HL-60 (cell line): ENCODE data around the gene CDYL.
A peak's percentile ranks its signal among the peaks of the same experiment; 100 is the strongest.

Source experiments
- DNase-seq, 2 experiments: peaks; one replicate each; pipeline ENCODE4 v3.0.0-alpha.2; 2010 to 2020; ENCODE audit warnings: low read depth in 1 of 2, low spot score in 1 of 2
- H3K27ac ChIP-seq: fragments of 250-450 bp; sonication (Bioruptor Pico); replicated peaks from 2 replicates; pipeline ENCODE4 v1.5.1; 2020; ENCODE audit warnings: mild to moderate bottlenecking, moderate library complexity
- H3K27me3 ChIP-seq: fragments of 250-450 bp; sonication (Bioruptor Pico); 2 replicates; pipeline ENCODE4 v1.5.1; 2021; ENCODE audit warnings: mild to moderate bottlenecking, moderate library complexity; ENCODE audit not compliant: insufficient read depth, poor library complexity, severe bottlenecking
- H3K4me3 ChIP-seq: replicated peaks from 2 replicates; pipeline ENCODE4 v1.5.1; 2011; ENCODE audit warnings: mild to moderate bottlenecking, control low read depth, low read length; ENCODE audit not compliant: insufficient read depth
- GABPA ChIP-seq: IDR thresholded peaks from 2 replicates; pipeline ENCODE4 v1.6.1; 2012; ENCODE audit warnings: low read depth
- POLR2AphosphoS5 ChIP-seq: IDR thresholded peaks from 2 replicates; pipeline ENCODE4 v1.6.1; 2012; ENCODE audit warnings: low read depth
- SPI1 ChIP-seq: IDR thresholded peaks from 2 replicates; pipeline ENCODE4 v1.6.1; 2012; ENCODE audit warnings: low read depth, mild to moderate bottlenecking, borderline replicate concordance
- TF ChIP-seq, protein P1 (sequence below): IDR thresholded peaks from 2 replicates; pipeline ENCODE4 v1.6.1; 2012; ENCODE audit warnings: low read depth; ENCODE audit not compliant: insufficient replicate concordance
- TF ChIP-seq, protein P2 (sequence below): IDR thresholded peaks from one replicate; pipeline ENCODE4 v1.5.1; 2011; ENCODE audit warnings: low read length, control low read depth, inconsistent platforms; ENCODE audit not compliant: insufficient read depth

Gene CDYL

DNA sequence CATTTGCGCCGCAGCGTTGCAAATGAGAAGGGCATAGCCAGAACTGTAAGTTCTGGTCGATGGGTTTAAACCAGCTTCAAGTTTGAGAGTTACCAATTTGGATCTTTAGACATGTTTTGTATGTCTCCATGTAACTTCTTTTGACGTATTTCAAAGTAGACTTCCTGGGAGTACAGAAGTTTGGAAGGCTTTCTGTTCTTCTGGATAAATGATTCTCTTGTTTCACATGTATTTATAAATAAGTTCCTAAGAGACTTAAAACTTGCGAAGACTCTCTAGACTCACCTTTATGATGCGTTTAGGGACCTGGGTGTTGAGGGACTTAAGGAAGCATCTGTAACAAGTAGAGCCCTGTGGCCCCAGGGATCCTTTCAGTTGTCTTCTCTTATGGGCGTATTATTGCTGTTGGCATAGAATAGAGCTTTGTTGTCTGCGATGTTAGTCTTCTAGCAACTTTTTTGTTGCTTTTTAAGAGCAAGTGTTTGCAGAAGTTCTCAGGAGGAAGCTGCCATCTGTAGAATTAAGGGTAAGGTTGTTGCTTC, 1.3 kb downstream of the CDYL start:
- peak overlapping the region; percentile 72 for H3K4me3 ChIP-seq
- no peaks in the 10 kb centered on the region for H3K27me3 ChIP-seq
- DNase-seq: peak in 1 of 2 experiments; percentile 33
- TF ChIP-seq GABPA: 0 out of 2 replicates have a peak, but pooled peaks have one; percentile 14
- no peak for TF ChIP-seq SPI1
- peak overlapping the region; percentile 34 for H3K27ac ChIP-seq

DNA sequence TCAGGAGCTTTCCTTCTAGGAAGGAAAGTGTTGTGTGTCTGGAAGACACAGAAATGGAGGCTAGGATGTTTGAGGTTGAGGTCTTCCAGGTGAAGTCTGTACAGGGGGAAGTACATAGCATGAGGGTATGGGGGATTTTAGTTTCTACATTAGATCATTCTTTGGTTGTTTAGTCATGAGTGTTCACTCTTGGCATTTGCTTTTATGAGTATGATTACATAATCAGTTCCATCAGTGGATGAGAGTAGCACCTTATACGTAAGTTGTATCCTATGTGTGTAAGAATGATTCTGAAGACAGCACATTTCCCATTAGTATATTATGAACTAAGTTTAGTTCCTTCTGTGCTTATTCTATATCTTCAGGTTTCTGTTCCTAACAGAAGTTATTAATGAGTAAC, 1.9 kb downstream of the CDYL start:
- TF ChIP-seq GABPA (no peak), POLR2AphosphoS5 (no peak), SPI1 (no peak)
- TF ChIP-seq, protein P1, sequence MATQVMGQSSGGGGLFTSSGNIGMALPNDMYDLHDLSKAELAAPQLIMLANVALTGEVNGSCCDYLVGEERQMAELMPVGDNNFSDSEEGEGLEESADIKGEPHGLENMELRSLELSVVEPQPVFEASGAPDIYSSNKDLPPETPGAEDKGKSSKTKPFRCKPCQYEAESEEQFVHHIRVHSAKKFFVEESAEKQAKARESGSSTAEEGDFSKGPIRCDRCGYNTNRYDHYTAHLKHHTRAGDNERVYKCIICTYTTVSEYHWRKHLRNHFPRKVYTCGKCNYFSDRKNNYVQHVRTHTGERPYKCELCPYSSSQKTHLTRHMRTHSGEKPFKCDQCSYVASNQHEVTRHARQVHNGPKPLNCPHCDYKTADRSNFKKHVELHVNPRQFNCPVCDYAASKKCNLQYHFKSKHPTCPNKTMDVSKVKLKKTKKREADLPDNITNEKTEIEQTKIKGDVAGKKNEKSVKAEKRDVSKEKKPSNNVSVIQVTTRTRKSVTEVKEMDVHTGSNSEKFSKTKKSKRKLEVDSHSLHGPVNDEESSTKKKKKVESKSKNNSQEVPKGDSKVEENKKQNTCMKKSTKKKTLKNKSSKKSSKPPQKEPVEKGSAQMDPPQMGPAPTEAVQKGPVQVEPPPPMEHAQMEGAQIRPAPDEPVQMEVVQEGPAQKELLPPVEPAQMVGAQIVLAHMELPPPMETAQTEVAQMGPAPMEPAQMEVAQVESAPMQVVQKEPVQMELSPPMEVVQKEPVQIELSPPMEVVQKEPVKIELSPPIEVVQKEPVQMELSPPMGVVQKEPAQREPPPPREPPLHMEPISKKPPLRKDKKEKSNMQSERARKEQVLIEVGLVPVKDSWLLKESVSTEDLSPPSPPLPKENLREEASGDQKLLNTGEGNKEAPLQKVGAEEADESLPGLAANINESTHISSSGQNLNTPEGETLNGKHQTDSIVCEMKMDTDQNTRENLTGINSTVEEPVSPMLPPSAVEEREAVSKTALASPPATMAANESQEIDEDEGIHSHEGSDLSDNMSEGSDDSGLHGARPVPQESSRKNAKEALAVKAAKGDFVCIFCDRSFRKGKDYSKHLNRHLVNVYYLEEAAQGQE: no peak
- TF ChIP-seq, protein P2, sequence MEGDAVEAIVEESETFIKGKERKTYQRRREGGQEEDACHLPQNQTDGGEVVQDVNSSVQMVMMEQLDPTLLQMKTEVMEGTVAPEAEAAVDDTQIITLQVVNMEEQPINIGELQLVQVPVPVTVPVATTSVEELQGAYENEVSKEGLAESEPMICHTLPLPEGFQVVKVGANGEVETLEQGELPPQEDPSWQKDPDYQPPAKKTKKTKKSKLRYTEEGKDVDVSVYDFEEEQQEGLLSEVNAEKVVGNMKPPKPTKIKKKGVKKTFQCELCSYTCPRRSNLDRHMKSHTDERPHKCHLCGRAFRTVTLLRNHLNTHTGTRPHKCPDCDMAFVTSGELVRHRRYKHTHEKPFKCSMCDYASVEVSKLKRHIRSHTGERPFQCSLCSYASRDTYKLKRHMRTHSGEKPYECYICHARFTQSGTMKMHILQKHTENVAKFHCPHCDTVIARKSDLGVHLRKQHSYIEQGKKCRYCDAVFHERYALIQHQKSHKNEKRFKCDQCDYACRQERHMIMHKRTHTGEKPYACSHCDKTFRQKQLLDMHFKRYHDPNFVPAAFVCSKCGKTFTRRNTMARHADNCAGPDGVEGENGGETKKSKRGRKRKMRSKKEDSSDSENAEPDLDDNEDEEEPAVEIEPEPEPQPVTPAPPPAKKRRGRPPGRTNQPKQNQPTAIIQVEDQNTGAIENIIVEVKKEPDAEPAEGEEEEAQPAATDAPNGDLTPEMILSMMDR: no peak
- H3K27ac ChIP-seq: peak overlapping the region; percentile 34; the same call in 1 of the 2 replicates
- H3K27me3 ChIP-seq: no peaks in the 10 kb centered on the region
- no peak for DNase-seq
- H3K4me3 ChIP-seq: peak overlapping the region; percentile 72

DNA sequence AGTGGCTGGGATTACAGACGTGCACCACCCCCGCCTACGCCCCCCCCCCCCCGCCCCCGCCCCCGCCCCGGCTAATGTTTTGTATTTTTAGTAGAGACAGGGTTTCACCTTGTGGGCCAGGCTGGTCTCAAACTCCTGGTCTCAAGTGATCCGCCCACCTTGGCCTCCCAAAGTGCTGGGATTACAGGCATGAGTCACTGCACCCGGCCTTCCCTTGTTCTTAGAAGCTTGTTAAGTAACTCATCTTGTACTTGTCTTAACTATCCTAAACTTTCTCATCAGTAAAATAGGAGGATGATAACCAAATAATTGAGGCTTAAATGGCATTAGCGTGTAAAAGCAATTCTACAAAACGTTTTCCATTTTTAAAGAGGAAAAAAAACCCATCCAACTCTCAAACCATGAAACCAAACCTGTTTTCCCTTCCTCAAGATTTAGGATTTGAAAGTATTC, 4.2 kb downstream of the CDYL start:
- Histone ChIP-seq H3K27ac (no peak overlapping the region), H3K27me3 (no peaks in the 10 kb centered on the region), H3K4me3 (no peak overlapping the region)
- TF ChIP-seq, protein P2: no peak
- no peak for DNase-seq

GRCh38 chr6:4781426-4781825, 5.2 kb downstream of the CDYL start:
- TF ChIP-seq, protein P2: no peak
- no peak for TF ChIP-seq SPI1
- TF ChIP-seq, protein P1: no peak
- no peak for TF ChIP-seq GABPA
- no peak for TF ChIP-seq POLR2AphosphoS5
- no peak for DNase-seq
- Histone ChIP-seq H3K4me3 (no peak overlapping the region), H3K27ac (no peak overlapping the region), H3K27me3 (no peaks in the 10 kb centered on the region)
